Neural crest cell (in vitro differentiated cells): ENCODE measurements around the gene DYSF. TPM values are rescaled to one million over a fixed set of nuclear protein-coding genes. Genes with fewer than 3 reads are reported as not detected.

Experiments used
- DNase-seq: peaks from one replicate; pipeline ENCODE4 v3.0.0; 2021; ENCODE audit warnings: low read depth, mixed read lengths, low spot score
- H3K27ac Mint-ChIP-seq: one replicate; pipeline ENCODE4 v1.8.0; 2021; ENCODE audit warnings: mild to moderate bottlenecking, mixed read lengths; ENCODE audit not compliant: unreplicated experiment
- H3K27me3 Mint-ChIP-seq: 2 replicates; pipeline ENCODE4 v1.8.0; 2021; ENCODE audit warnings: low read depth, mild to moderate bottlenecking, mixed read lengths
- H3K36me3 Mint-ChIP-seq: 2 replicates; pipeline ENCODE4 v1.8.0; 2021; ENCODE audit warnings: low read depth, mild to moderate bottlenecking, mixed read lengths
- H3K4me1 Mint-ChIP-seq: 2 replicates; pipeline ENCODE4 v1.8.0; 2021; ENCODE audit warnings: mixed read lengths
- H3K4me3 Mint-ChIP-seq: one replicate; pipeline ENCODE4 v1.8.0; 2021; ENCODE audit warnings: mild to moderate bottlenecking, mixed read lengths
- H3K9me3 Mint-ChIP-seq: 2 replicates; pipeline ENCODE4 v1.8.0; 2021; ENCODE audit warnings: mixed read lengths
- CTCF ChIP-seq: fragments of 200-600 bp; sonication (generic); conservative IDR thresholded peaks from 2 replicates; pipeline ENCODE4 v1.5.0; 2021; ENCODE audit warnings: antibody characterized with exemption, mild to moderate bottlenecking
- total RNA-seq: library from RNA; stranded (reverse); gene quantifications from 2 replicates; pipeline ENCODE4 v1.2.1, GENCODE V29; 2021

DYSF gene
- total RNA-seq, 1 donor from 2014 or later = 2.2 TPM

GRCh38 chr2:71546275-71546638 lies 92.9 kb downstream of the DYSF start:
- Mint-ChIP-seq H3K27ac (no peak overlapping the region), H3K4me1 (peaks cover 22% of the 10 kb centered on the region), H3K9me3 (no peaks in the 10 kb centered on the region), H3K27me3 (peaks cover 23% of the 10 kb centered on the region), H3K36me3 (peaks cover 4% of the 10 kb centered on the region), H3K4me3 (no peak overlapping the region)
- TF ChIP-seq CTCF = no peak
- no peak for DNase-seq

GRCh38 chr2:71546777-71547281 lies 93.5 kb downstream of the DYSF start:
- peaks cover 23% of the 10 kb centered on the region for H3K27me3 Mint-ChIP-seq
- H3K27ac Mint-ChIP-seq = no peak overlapping the region
- H3K4me3 Mint-ChIP-seq = no peak overlapping the region
- no peak for DNase-seq
- peaks cover 4% of the 10 kb centered on the region for H3K36me3 Mint-ChIP-seq
- no peaks in the 10 kb centered on the region for H3K9me3 Mint-ChIP-seq
- peaks cover 22% of the 10 kb centered on the region for H3K4me1 Mint-ChIP-seq
- no peak for TF ChIP-seq CTCF

- Mint-ChIP-seq H3K27me3 (peaks cover 23% of the 10 kb centered on the region), H3K9me3 (no peaks in the 10 kb centered on the region), H3K4me1 (peaks cover 25% of the 10 kb centered on the region), H3K4me3 (no peak overlapping the region), H3K36me3 (peaks cover 4% of the 10 kb centered on the region), H3K27ac (no peak overlapping the region)
- no peak for DNase-seq
- TF ChIP-seq CTCF = no peak
Measured at GRCh38 chr2:71547616-71548285, 94.4 kb downstream of the DYSF start.

- Mint-ChIP-seq H3K27ac (no peak overlapping the region), H3K36me3 (peaks cover 4% of the 10 kb centered on the region), H3K4me1 (peaks cover 25% of the 10 kb centered on the region), H3K27me3 (peaks cover 23% of the 10 kb centered on the region), H3K4me3 (no peak overlapping the region), H3K9me3 (no peaks in the 10 kb centered on the region)
- peak; percentile 76 for DNase-seq
- peak; percentile 89 for TF ChIP-seq CTCF
Measured at GRCh38 chr2:71548646-71549425, 95.5 kb downstream of the DYSF start.

GRCh38 chr2:71550801-71551630 lies 97.7 kb downstream of the DYSF start:
- H3K9me3 Mint-ChIP-seq = no peaks in the 10 kb centered on the region
- no peak overlapping the region for H3K4me3 Mint-ChIP-seq
- H3K27ac Mint-ChIP-seq = no peak overlapping the region
- no peak for TF ChIP-seq CTCF
- H3K27me3 Mint-ChIP-seq = peaks cover 6% of the 10 kb centered on the region
- no peak for DNase-seq
- no peaks in the 10 kb centered on the region for H3K36me3 Mint-ChIP-seq
- H3K4me1 Mint-ChIP-seq = peaks cover 22% of the 10 kb centered on the region
